Psoas muscle (tissue), 8 donors: ENCODE measurements around the gene SLC22A9. TPM values are rescaled to one million over a fixed set of nuclear protein-coding genes. Genes with fewer than 3 reads are reported as not detected.
"Not testable (repeated sequence)": the region's sequence is repeated elsewhere in the genome, so short reads cannot be mapped to it uniquely, and the experiment has no call there.

Experiments
- ATAC-seq, 4 donors: fragments of 200-7000 bp; cut with Tn5 transposase; one replicate each; pipeline ENCODE4 v1.9.1; 2020; ENCODE audit warnings: moderate library complexity in 3 of 4, mild to moderate bottlenecking in 2 of 4
- DNase-seq, 2 donors: peaks; one replicate each; pipeline ENCODE4 v3.0.0-alpha.2; 2020
- H3K27ac ChIP-seq: fragments of 200-600 bp; one replicate; pipeline ENCODE4 v1.8.0; 2022
- H3K27me3 ChIP-seq, 3 donors: fragments of 200-600 bp in 1 of 3; one replicate each; pipeline versions ENCODE4 v1.6.1 to v1.8.0; 2013 to 2022; ENCODE audit warnings: low read length in 2 of 3, mild to moderate bottlenecking in 2 of 3, moderate library complexity in 1 of 3; ENCODE audit not compliant: insufficient read depth in 3 of 3
- H3K36me3 ChIP-seq, 2 donors: fragments of 200-600 bp in 1 of 2; one replicate each; pipeline versions ENCODE4 v1.6.1 to v1.8.0; 2013 to 2022; ENCODE audit warnings: low read depth in 1 of 2, mild to moderate bottlenecking in 1 of 2, moderate library complexity in 1 of 2; ENCODE audit not compliant: insufficient read depth in 1 of 2
- H3K4me1 ChIP-seq: fragments of 200-600 bp; one replicate; pipeline ENCODE4 v1.8.0; 2022
- H3K4me3 ChIP-seq: fragments of 200-600 bp; one replicate; pipeline ENCODE4 v1.8.0; 2022; ENCODE audit warnings: mild to moderate bottlenecking
- H3K9me3 ChIP-seq: fragments of 200-600 bp; one replicate; pipeline ENCODE4 v1.8.0; 2022
- CTCF ChIP-seq: fragments of 200-600 bp; IDR thresholded peaks from one replicate; pipeline ENCODE4 v1.8.0; 2022; ENCODE audit warnings: antibody characterized with exemption
- WGBS, 3 donors: extraction: QIAGEN DNeasy Blood & Tissue Kit; methylation state at CpG; one replicate each; pipeline versions ENCODE4 v1.1.6 to v1.1.7; 2013; 5-methylcytosine and 5-hydroxymethylcytosine counted together
- intact Hi-C, 2 donors: fragments of 100-400 bp; cut with DNase I; formaldehyde crosslinking; loops; one replicate each; pipeline versions ENCODE4 v1.11.0 to v1.14.2; 2022
- polyA plus RNA-seq, 3 donors: library from polyadenylated mRNA; stranded (reverse); fragments of 200-250 nt; gene quantifications; one replicate each; pipeline ENCODE4 v1.2.3, GENCODE V29; 2013
- total RNA-seq, 4 donors: library from RNA; stranded (reverse); fragmentation: NEBNext Ultra II Directional in 2 of 4; extraction: Animal tissue kit (Norgen Biotek cat#: 25700) in 2 of 4; gene quantifications; one replicate each; pipeline versions ENCODE4 v1.2.1 to v1.2.4, GENCODE V29; 2021 to 2023
- donor health status: healthy with polysubstance abuse.
- donor health status: DM: no; HTN: no; CAD: no; lungs with moderate emphysema.
- donor health status: Bipolar disorder and iron deficiency.
- donor health status: healthy.
- donor health status: DM: yes; HTN: yes; CAD: no.
- donor health status: DM: no; HTN: no; CAD: no.
- donor health status: DM: no; HTN: no; CAD: no.
- donor health status: DM: yes; HTN: yes; CAD: no.

Gene SLC22A9
- total and polyA plus RNA-seq, 7 donors = not detected

- Histone ChIP-seq H3K36me3 (no peaks in the 10 kb centered on the region), H3K9me3 (no peaks in the 10 kb centered on the region), H3K4me1 (no peaks in the 10 kb centered on the region), H3K27me3 (no peaks in the 10 kb centered on the region), H3K27ac (no peak overlapping the region), H3K4me3 (no peak overlapping the region)
- ATAC-seq (no peak), DNase-seq (no peak)
- intact Hi-C loops = no loop called here
- 39 to 84% (median 84%) methylated on average over 2 of the region's 2 CpGs for WGBS, 3 donors
- TF ChIP-seq CTCF = no peak
Observed at GRCh38 chr11:63417174-63417852, 47.7 kb downstream of the SLC22A9 start.

- Histone ChIP-seq H3K4me1 (no peaks in the 10 kb centered on the region), H3K27me3 (no peaks in the 10 kb centered on the region), H3K27ac (no peak overlapping the region), H3K36me3 (no peaks in the 10 kb centered on the region), H3K9me3 (no peaks in the 10 kb centered on the region), H3K4me3 (no peak overlapping the region)
- ATAC-seq = no peak
- no peak for DNase-seq
- intact Hi-C loops = no loop called here
- TF ChIP-seq CTCF = no peak
- WGBS, 3 donors = 80 to 86% (median 86%) methylated on average over 2 of the region's 2 CpGs
Observed at GRCh38 chr11:63427971-63428508, 58.5 kb downstream of the SLC22A9 start.

- H3K9me3 ChIP-seq, ATAC-seq, H3K4me1 ChIP-seq, intact Hi-C loops, H3K36me3 ChIP-seq, H3K27ac ChIP-seq, H3K4me3 ChIP-seq, DNase-seq, H3K27me3 ChIP-seq: not testable (repeated sequence)
- 51 to 78% (median 77%) methylated on average over 2 of the region's 2 CpGs for WGBS, 3 donors
Observed at GRCh38 chr11:63430731-63431130, 61.1 kb downstream of the SLC22A9 start.

GRCh38 chr11:63435351-63435750 is 65.8 kb downstream of the SLC22A9 start:
- H3K27ac ChIP-seq, intact Hi-C loops: not testable (repeated sequence)

GRCh38 chr11:63435831-63436230 is 66.2 kb downstream of the SLC22A9 start:
- H3K4me3 ChIP-seq, H3K4me1 ChIP-seq, ATAC-seq, H3K36me3 ChIP-seq, H3K27me3 ChIP-seq, DNase-seq, intact Hi-C loops, H3K27ac ChIP-seq, H3K9me3 ChIP-seq: not testable (repeated sequence)
- WGBS, 3 donors = 7 to 22% (median 11%) methylated on average over 4 of the region's 4 CpGs

More at GRCh38 chr11:63435351-63435750, 65.8 kb downstream of the SLC22A9 start:
- DNase-seq, H3K27me3 ChIP-seq, H3K36me3 ChIP-seq, H3K4me1 ChIP-seq, H3K4me3 ChIP-seq, H3K9me3 ChIP-seq, ATAC-seq: not testable (repeated sequence)
- WGBS, 3 donors = 73 to 90% (median 88%) methylated on average over 16 to 22 of the region's 22 CpGs

- no peaks in the 10 kb centered on the region for H3K4me1 ChIP-seq
- ATAC-seq = no peak
- no peak overlapping the region for H3K4me3 ChIP-seq
- TF ChIP-seq CTCF = no peak
- peaks cover 4% of the 10 kb centered on the region for H3K9me3 ChIP-seq
- intact Hi-C loops = no loop called here
- DNase-seq = no peak
- WGBS, 3 donors = 67 to 78% (median 78%) methylated on average over 1 of the region's 1 CpG
- H3K27me3 ChIP-seq = peaks cover 0 to 2% (median 0%) of the 10 kb centered on the region in 3 donors
- no peaks in the 10 kb centered on the region for H3K36me3 ChIP-seq
- no peak overlapping the region for H3K27ac ChIP-seq
Observed at GRCh38 chr11:63443714-63444113, 74.1 kb downstream of the SLC22A9 start.
